ENCODE results near the gene FKBP15. TPM values are rescaled to one million over a fixed set of nuclear protein-coding genes. Genes with fewer than 3 reads are reported as not detected.

Gene FKBP15
- polyA plus RNA-seq, 1 donor (not counting 4 experiments of a cell fraction or from before 2014, with no cell fraction given): 22.4 TPM

GRCh38 chr9:113163001-113163400 is 58.1 kb downstream of the FKBP15 start:
- peaks cover 17% of the 10 kb centered on the region for H3K79me2 ChIP-seq (ENCODE audit: control insufficient read depth, insufficient read depth, low read length)
- peaks cover 4% of the 10 kb centered on the region for H3K4me1 ChIP-seq (ENCODE audit: control insufficient read depth, extremely low read depth, insufficient read depth, low read length)
- H3K4me3 ChIP-seq (ENCODE audit: control insufficient read depth in 2 of 3, extremely low read depth in 1 of 3, insufficient read depth in 2 of 3, low read depth in 1 of 3, low read length in 3 of 3): no peak overlapping the region
- no peak overlapping the region for H3K27ac ChIP-seq (ENCODE audit: control insufficient read depth, insufficient read depth, low read length)
- H3K4me2 ChIP-seq (ENCODE audit: control insufficient read depth, extremely low read depth, insufficient read depth, low read depth, low read length): no peak overlapping the region
- TF ChIP-seq CTCF (optimal IDR thresholded peaks at IDR 0.05 in 1 of 3, IDR thresholded peaks at IDR 0.05 in 1 of 3, conservative IDR thresholded peaks at IDR 0.05 in 1 of 3; ENCODE audit: extremely low read depth in 1 of 3, insufficient read depth in 2 of 3, low read length in 3 of 3) (no peak), EZH2 (IDR thresholded peaks at IDR 0.05; ENCODE audit: low read length) (no peak)
- no peak overlapping the region for H2AFZ ChIP-seq (ENCODE audit: control insufficient read depth, low read length)
- no peaks in the 10 kb centered on the region for H3K9me3 ChIP-seq (ENCODE audit: control insufficient read depth, low read depth, low read length)
- no peaks in the 10 kb centered on the region for H3K27me3 ChIP-seq (ENCODE audit: control insufficient read depth, extremely low read depth, insufficient read depth, low read length)
- H3K36me3 ChIP-seq (ENCODE audit: control insufficient read depth in 2 of 2, extremely low read depth in 1 of 2, insufficient read depth in 2 of 2, low read length in 2 of 2): peaks cover 50 to 62% of the 10 kb centered on the region in 2 experiments
- no peaks in the 10 kb centered on the region for H3K9me1 ChIP-seq (ENCODE audit: control insufficient read depth, extremely low read depth, insufficient read depth, low read length)
- no peaks in the 10 kb centered on the region for H4K20me1 ChIP-seq (ENCODE audit: control insufficient read depth, extremely low read depth, insufficient read depth, low read length)
- dilution Hi-C loops (cut with MboI; ENCODE audit: extremely low pct_ligation_motif_present, low sequenced_read_pairs): no loop called here
- DNase-seq (ENCODE audit: low read depth, low spot score): no peak
- no peak overlapping the region for H3K9ac ChIP-seq (ENCODE audit: control insufficient read depth, extremely low read depth, insufficient read depth, low read length)
- no peak for FAIRE-seq

GRCh38 chr9:113160571-113160970 is 60.5 kb downstream of the FKBP15 start:
- TF ChIP-seq CTCF (optimal IDR thresholded peaks at IDR 0.05 in 1 of 3, IDR thresholded peaks at IDR 0.05 in 1 of 3, conservative IDR thresholded peaks at IDR 0.05 in 1 of 3; ENCODE audit: extremely low read depth in 1 of 3, insufficient read depth in 2 of 3, low read length in 3 of 3): no peak
- TF ChIP-seq EZH2 (IDR thresholded peaks at IDR 0.05; ENCODE audit: low read length): no peak
- H3K4me1 ChIP-seq (ENCODE audit: control insufficient read depth, extremely low read depth, insufficient read depth, low read length): peaks cover 4% of the 10 kb centered on the region
- no peak overlapping the region for H3K4me2 ChIP-seq (ENCODE audit: control insufficient read depth, extremely low read depth, insufficient read depth, low read depth, low read length)
- no peaks in the 10 kb centered on the region for H3K9me1 ChIP-seq (ENCODE audit: control insufficient read depth, extremely low read depth, insufficient read depth, low read length)
- H3K79me2 ChIP-seq (ENCODE audit: control insufficient read depth, insufficient read depth, low read length): peaks cover 41% of the 10 kb centered on the region
- H3K36me3 ChIP-seq (ENCODE audit: control insufficient read depth in 2 of 2, extremely low read depth in 1 of 2, insufficient read depth in 2 of 2, low read length in 2 of 2): peaks cover 42 to 62% of the 10 kb centered on the region in 2 experiments
- DNase-seq (ENCODE audit: low read depth, low spot score) (no peak), FAIRE-seq (no peak)
- H3K9me3 ChIP-seq (ENCODE audit: control insufficient read depth, low read depth, low read length): no peaks in the 10 kb centered on the region
- dilution Hi-C loops (cut with MboI; ENCODE audit: extremely low pct_ligation_motif_present, low sequenced_read_pairs): no loop called here
- H2AFZ ChIP-seq (ENCODE audit: control insufficient read depth, low read length): no peak overlapping the region
- no peak overlapping the region for H3K27ac ChIP-seq (ENCODE audit: control insufficient read depth, insufficient read depth, low read length)
- no peaks in the 10 kb centered on the region for H4K20me1 ChIP-seq (ENCODE audit: control insufficient read depth, extremely low read depth, insufficient read depth, low read length)
- H3K27me3 ChIP-seq (ENCODE audit: control insufficient read depth, extremely low read depth, insufficient read depth, low read length): no peaks in the 10 kb centered on the region
- H3K4me3 ChIP-seq (ENCODE audit: control insufficient read depth in 2 of 3, extremely low read depth in 1 of 3, insufficient read depth in 2 of 3, low read depth in 1 of 3, low read length in 3 of 3): no peak overlapping the region
- no peak overlapping the region for H3K9ac ChIP-seq (ENCODE audit: control insufficient read depth, extremely low read depth, insufficient read depth, low read length)
